ENCODE measurements around the gene DNAJC3. TPM values are rescaled to one million over a fixed set of nuclear protein-coding genes. Genes with fewer than 3 reads are reported as not detected.

Gene DNAJC3
- total RNA-seq, 1 donor from 2014 or later: 72.7 TPM

DNA sequence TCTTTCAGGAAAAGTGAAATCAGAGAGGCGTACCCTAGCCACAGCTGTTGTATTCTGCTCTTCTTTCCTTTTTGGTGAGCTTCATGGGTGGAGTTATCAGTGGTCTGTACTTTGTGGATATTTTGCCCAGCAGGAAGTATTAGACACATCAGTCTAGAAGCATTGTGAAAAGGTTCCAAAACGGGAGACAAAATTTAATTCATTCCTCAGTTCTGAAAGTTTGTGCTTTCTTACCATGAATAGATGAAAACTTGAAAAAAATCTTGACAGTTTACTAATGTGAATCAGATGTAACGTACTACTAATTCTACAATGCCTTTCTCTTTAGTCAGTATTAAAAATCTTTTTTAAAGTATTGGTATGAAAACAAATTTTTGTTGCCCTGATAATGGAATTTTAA, 116.8 kb downstream of the DNAJC3 start:
- no peaks in the 10 kb centered on the region for H3K36me3 ChIP-seq (ENCODE audit: control insufficient read depth, insufficient read depth, low read length)
- FAIRE-seq (no peak), DNase-seq (ENCODE audit: low read depth) (no peak)
- no peaks in the 10 kb centered on the region for H3K27me3 ChIP-seq (ENCODE audit: control insufficient read depth, insufficient read depth, low read length)
- TF ChIP-seq, protein P1, sequence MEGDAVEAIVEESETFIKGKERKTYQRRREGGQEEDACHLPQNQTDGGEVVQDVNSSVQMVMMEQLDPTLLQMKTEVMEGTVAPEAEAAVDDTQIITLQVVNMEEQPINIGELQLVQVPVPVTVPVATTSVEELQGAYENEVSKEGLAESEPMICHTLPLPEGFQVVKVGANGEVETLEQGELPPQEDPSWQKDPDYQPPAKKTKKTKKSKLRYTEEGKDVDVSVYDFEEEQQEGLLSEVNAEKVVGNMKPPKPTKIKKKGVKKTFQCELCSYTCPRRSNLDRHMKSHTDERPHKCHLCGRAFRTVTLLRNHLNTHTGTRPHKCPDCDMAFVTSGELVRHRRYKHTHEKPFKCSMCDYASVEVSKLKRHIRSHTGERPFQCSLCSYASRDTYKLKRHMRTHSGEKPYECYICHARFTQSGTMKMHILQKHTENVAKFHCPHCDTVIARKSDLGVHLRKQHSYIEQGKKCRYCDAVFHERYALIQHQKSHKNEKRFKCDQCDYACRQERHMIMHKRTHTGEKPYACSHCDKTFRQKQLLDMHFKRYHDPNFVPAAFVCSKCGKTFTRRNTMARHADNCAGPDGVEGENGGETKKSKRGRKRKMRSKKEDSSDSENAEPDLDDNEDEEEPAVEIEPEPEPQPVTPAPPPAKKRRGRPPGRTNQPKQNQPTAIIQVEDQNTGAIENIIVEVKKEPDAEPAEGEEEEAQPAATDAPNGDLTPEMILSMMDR (IDR thresholded peaks at IDR 0.05; ENCODE audit: insufficient read depth, low read length, severe bottlenecking): no peak
- no peak overlapping the region for H3K4me3 ChIP-seq (ENCODE audit: low read depth, low read length)

DNA sequence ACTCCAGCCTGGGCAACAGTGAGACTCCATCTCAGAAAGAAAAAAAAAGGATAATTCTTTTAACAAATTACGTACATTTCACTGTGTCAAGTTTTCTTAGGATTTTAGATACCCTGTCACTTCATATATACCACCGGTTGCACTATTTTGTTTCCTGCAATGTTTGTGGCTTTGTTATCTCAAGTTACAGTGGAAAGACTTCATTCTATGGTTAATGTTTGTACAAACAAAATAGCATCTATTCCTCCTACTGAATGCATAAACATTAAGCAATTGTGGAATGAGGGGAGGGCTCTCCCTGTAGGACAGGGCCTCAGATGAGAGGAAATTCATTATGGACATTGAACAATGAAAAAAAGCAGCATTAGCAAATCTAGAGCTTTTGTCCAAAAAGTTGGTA, 120.1 kb downstream of the DNAJC3 start:
- Histone ChIP-seq H3K4me3 (ENCODE audit: low read depth, low read length) (no peak overlapping the region), H3K27me3 (ENCODE audit: control insufficient read depth, insufficient read depth, low read length) (no peaks in the 10 kb centered on the region), H3K36me3 (ENCODE audit: control insufficient read depth, insufficient read depth, low read length) (no peaks in the 10 kb centered on the region)
- FAIRE-seq: no peak
- TF ChIP-seq, protein P1 (IDR thresholded peaks at IDR 0.05; ENCODE audit: insufficient read depth, low read length, severe bottlenecking): no peak
- no peak for DNase-seq (ENCODE audit: low read depth)

DNA sequence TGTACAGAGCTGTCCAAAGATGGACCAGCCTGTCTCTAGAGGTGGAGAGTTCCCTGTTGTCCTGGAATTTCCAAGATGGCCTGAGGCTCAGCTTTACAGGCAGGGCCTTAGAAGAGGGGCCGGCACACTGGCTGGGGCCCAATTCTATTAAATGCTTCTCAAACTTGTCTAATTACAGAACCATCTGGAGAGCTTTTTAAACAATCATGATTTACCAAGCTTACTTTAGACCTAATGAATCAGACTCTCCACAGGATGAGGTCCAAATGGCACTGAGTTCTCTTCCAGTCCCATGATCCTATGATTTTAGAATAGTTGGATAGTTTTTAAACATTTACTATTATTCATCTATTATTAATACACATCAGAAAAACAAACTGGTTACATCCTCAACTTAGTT, 123.5 kb downstream of the DNAJC3 start:
- TF ChIP-seq, protein P1 (IDR thresholded peaks at IDR 0.05; ENCODE audit: insufficient read depth, low read length, severe bottlenecking): no peak
- FAIRE-seq: no peak
- Histone ChIP-seq H3K4me3 (ENCODE audit: low read depth, low read length) (no peak overlapping the region), H3K36me3 (ENCODE audit: control insufficient read depth, insufficient read depth, low read length) (no peaks in the 10 kb centered on the region), H3K27me3 (ENCODE audit: control insufficient read depth, insufficient read depth, low read length) (no peaks in the 10 kb centered on the region)
- no peak for DNase-seq (ENCODE audit: low read depth)

DNA sequence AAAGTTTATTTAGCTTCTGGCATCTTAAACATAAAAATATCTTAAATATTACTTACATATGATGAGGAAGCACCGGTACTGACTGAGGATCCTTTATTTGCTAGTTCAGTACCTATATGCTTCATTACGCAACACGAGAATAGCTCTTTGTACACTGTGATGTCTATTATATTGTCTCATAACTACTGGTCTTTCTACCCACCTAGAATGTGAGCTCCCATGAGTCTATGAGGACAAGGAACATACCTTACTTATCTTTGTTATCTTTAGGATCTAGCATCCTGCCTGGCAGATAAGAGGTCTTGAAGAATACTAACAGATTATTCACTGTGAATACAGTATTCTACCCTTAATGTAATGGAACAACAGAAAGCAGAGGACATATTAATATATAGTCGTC, 124.9 kb downstream of the DNAJC3 start:
- DNase-seq (ENCODE audit: low read depth) (no peak), FAIRE-seq (no peak)
- H3K4me3 ChIP-seq (ENCODE audit: low read depth, low read length): no peak overlapping the region
- TF ChIP-seq, protein P1 (IDR thresholded peaks at IDR 0.05; ENCODE audit: insufficient read depth, low read length, severe bottlenecking): no peak
- no peaks in the 10 kb centered on the region for H3K27me3 ChIP-seq (ENCODE audit: control insufficient read depth, insufficient read depth, low read length)
- H3K36me3 ChIP-seq (ENCODE audit: control insufficient read depth, insufficient read depth, low read length): no peaks in the 10 kb centered on the region

DNA sequence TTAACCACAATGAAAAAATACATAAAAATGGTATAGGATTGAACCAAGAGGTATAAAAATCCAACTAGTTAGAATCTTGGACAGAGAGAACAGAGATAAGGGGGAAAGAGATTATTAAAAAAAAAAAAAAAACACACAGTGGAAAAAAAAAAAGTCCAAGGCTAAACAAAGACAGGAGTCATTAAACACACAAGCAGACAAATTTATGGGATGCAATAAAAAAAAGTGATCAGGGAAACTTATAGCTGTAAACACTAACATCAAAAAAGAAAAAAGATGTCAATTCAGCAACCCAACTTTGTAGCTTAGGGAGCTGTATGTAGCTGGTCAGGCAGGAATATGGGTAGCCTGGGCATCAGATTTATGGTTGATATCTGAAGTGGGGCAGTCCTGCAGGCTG, 129.0 kb downstream of the DNAJC3 start:
- H3K4me3 ChIP-seq (ENCODE audit: low read depth, low read length): no peak overlapping the region
- TF ChIP-seq, protein P1 (IDR thresholded peaks at IDR 0.05; ENCODE audit: insufficient read depth, low read length, severe bottlenecking): no peak
- no peaks in the 10 kb centered on the region for H3K27me3 ChIP-seq (ENCODE audit: control insufficient read depth, insufficient read depth, low read length)
- DNase-seq (ENCODE audit: low read depth): no peak
- FAIRE-seq: no peak
- no peaks in the 10 kb centered on the region for H3K36me3 ChIP-seq (ENCODE audit: control insufficient read depth, insufficient read depth, low read length)

DNA sequence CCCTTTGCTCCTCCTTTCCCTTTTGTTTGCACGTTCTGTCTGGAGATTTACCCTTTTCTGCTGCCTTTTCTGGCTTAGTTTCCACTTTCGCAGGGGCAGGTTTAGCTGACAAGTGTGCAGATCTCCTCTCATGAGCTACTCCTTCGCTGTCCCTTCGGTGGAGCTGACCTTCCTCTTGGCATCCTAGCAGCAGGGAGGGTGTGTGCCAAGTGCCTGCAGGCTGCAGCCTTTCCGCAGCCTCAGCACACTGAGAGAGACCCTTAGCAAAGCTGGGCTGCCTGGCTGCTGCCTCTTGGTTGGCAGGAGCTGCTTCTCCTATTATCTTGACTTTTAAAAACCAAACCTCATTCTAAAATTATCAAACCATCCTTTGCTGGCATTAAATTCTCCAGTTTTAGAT, 132.5 kb downstream of the DNAJC3 start:
- H3K27me3 ChIP-seq (ENCODE audit: control insufficient read depth, insufficient read depth, low read length): no peaks in the 10 kb centered on the region
- FAIRE-seq (no peak), DNase-seq (ENCODE audit: low read depth) (no peak)
- H3K36me3 ChIP-seq (ENCODE audit: control insufficient read depth, insufficient read depth, low read length): no peaks in the 10 kb centered on the region
- H3K4me3 ChIP-seq (ENCODE audit: low read depth, low read length): no peak overlapping the region
- TF ChIP-seq, protein P1 (IDR thresholded peaks at IDR 0.05; ENCODE audit: insufficient read depth, low read length, severe bottlenecking): no peak

Measured in bronchial epithelial cell (primary cell).